H9 (cell line): ENCODE results near the gene ZMYM2. TPM values are rescaled to one million over a fixed set of nuclear protein-coding genes. Genes with fewer than 3 reads are reported as not detected.
A peak's percentile ranks its signal among the peaks of the same experiment; 100 is the strongest.

Experiments
- DNase-seq: peaks from one replicate; pipeline ENCODE4 v3.0.0-alpha.2; 2017
- H2AFZ ChIP-seq: one replicate; pipeline ENCODE4 v1.6.1; 2013; ENCODE audit warnings: mild to moderate bottlenecking, low read length, control low read depth, moderate library complexity
- H2AK5ac ChIP-seq: 2 replicates; pipeline ENCODE4 v1.6.1; 2013; ENCODE audit warnings: low read length, control low read depth, mixed read lengths; ENCODE audit not compliant: insufficient read length
- H2BK120ac ChIP-seq: one replicate; pipeline ENCODE4 v1.6.1; 2013; ENCODE audit warnings: low read depth, mild to moderate bottlenecking, low read length, control low read depth, inconsistent platforms; ENCODE audit not compliant: poor library complexity, severe bottlenecking
- H2BK12ac ChIP-seq: 2 replicates; pipeline ENCODE4 v1.6.1; 2013; ENCODE audit warnings: low read length, control low read depth, mixed read lengths, low read depth; ENCODE audit not compliant: insufficient read length
- H2BK15ac ChIP-seq: 2 replicates; pipeline ENCODE4 v1.6.1; 2013; ENCODE audit warnings: low read depth, low read length, control low read depth
- H2BK20ac ChIP-seq: one replicate; pipeline ENCODE4 v1.6.1; 2013; ENCODE audit warnings: low read depth, mild to moderate bottlenecking, low read length, control low read depth, inconsistent platforms; ENCODE audit not compliant: poor library complexity, severe bottlenecking
- H2BK5ac ChIP-seq: 2 replicates; pipeline ENCODE4 v1.6.1; 2013; ENCODE audit warnings: low read length, control low read depth, mixed read lengths; ENCODE audit not compliant: insufficient read length
- H3K14ac ChIP-seq: 2 replicates; pipeline ENCODE4 v1.6.1; 2013; ENCODE audit warnings: low read length, control low read depth; ENCODE audit not compliant: insufficient read depth
- H3K18ac ChIP-seq: 2 replicates; pipeline ENCODE4 v1.6.1; 2013; ENCODE audit warnings: low read depth, mild to moderate bottlenecking, mixed read lengths, low read length, control low read depth; ENCODE audit not compliant: insufficient read length
- H3K23ac ChIP-seq: 2 replicates; pipeline ENCODE4 v1.6.1; 2013; ENCODE audit warnings: low read length, control low read depth, mixed read lengths, low read depth; ENCODE audit not compliant: insufficient read length
- H3K23me2 ChIP-seq: 2 replicates; pipeline ENCODE4 v1.6.1; 2013; ENCODE audit warnings: low read depth, mild to moderate bottlenecking, mixed read lengths, low read length, control low read depth; ENCODE audit not compliant: insufficient read length, poor library complexity, severe bottlenecking
- H3K27ac ChIP-seq: 2 replicates; pipeline ENCODE4 v1.5.1; 2013; ENCODE audit warnings: low read length, control low read depth, mixed read lengths, low read depth; ENCODE audit not compliant: insufficient read length
- H3K27me3 ChIP-seq: 2 replicates; pipeline ENCODE4 v1.6.1; 2013; ENCODE audit warnings: low read length, control low read depth, inconsistent platforms; ENCODE audit not compliant: insufficient read depth
- H3K4ac ChIP-seq: 2 replicates; pipeline ENCODE4 v1.6.1; 2013; ENCODE audit warnings: low read depth, mild to moderate bottlenecking, control low read depth, inconsistent platforms, low read length, moderate library complexity
- H3K4me1 ChIP-seq: 2 replicates; pipeline ENCODE4 v1.6.1; 2013; ENCODE audit warnings: low read length, control low read depth, inconsistent platforms; ENCODE audit not compliant: insufficient read depth
- H3K4me2 ChIP-seq: 2 replicates; pipeline ENCODE4 v1.6.1; 2013; ENCODE audit warnings: low read length, control low read depth, mixed read lengths; ENCODE audit not compliant: insufficient read length, insufficient read depth
- H3K56ac ChIP-seq: 2 replicates; pipeline ENCODE4 v1.6.1; 2013; ENCODE audit warnings: low read depth, mild to moderate bottlenecking, mixed read lengths, low read length, control low read depth; ENCODE audit not compliant: insufficient read length
- H3K79me1 ChIP-seq: 2 replicates; pipeline ENCODE4 v1.6.1; 2013; ENCODE audit warnings: low read depth, mild to moderate bottlenecking, moderate library complexity, low read length, control low read depth, inconsistent platforms; ENCODE audit not compliant: insufficient read depth, poor library complexity, severe bottlenecking
- H3K79me2 ChIP-seq: 2 replicates; pipeline ENCODE4 v1.6.1; 2013; ENCODE audit warnings: low read length, control low read depth, inconsistent platforms; ENCODE audit not compliant: insufficient read depth
- H3K9ac ChIP-seq: 2 replicates; pipeline ENCODE4 v1.6.1; 2013; ENCODE audit warnings: low read length, control low read depth, mixed read lengths; ENCODE audit not compliant: insufficient read length; ENCODE audit errors: extremely low read depth
- H3K9me3 ChIP-seq: one replicate; pipeline ENCODE4 v1.6.1; 2013; ENCODE audit warnings: low read depth, low read length, inconsistent platforms; ENCODE audit not compliant: control insufficient read depth
- H3T11ph ChIP-seq: one replicate; pipeline ENCODE4 v1.6.1; 2013; ENCODE audit warnings: mild to moderate bottlenecking, low read length, control low read depth, inconsistent platforms
- H4K20me1 ChIP-seq: one replicate; pipeline ENCODE4 v1.6.1; 2013; ENCODE audit not compliant: control insufficient read depth, insufficient read length, insufficient read depth
- H4K5ac ChIP-seq: 2 replicates; pipeline ENCODE4 v1.6.1; 2013; ENCODE audit warnings: low read depth, mild to moderate bottlenecking, mixed read lengths, low read length, control low read depth; ENCODE audit not compliant: insufficient read length
- H4K8ac ChIP-seq: replicated peaks from 2 replicates; pipeline ENCODE4 v1.6.1; 2013; ENCODE audit warnings: low read length, control low read depth, mixed read lengths, low read depth; ENCODE audit not compliant: insufficient read length
- H4K91ac ChIP-seq: 2 replicates; pipeline ENCODE4 v1.6.1; 2013; ENCODE audit warnings: low read depth, mild to moderate bottlenecking, moderate library complexity, mixed read lengths, low read length, control low read depth; ENCODE audit not compliant: insufficient read length
- H3K27ac Mint-ChIP-seq, 3 experiments: 2 replicates in 2 of 3; 3 replicates in 1 of 3; pipeline ENCODE4 v1.8.0; 2020 to 2021; ENCODE audit warnings: mixed read lengths in 3 of 3, mild to moderate bottlenecking in 1 of 3, moderate library complexity in 1 of 3
- H3K27me3 Mint-ChIP-seq: 2 replicates; pipeline ENCODE4 v1.8.0; 2021; ENCODE audit warnings: low read depth, mild to moderate bottlenecking, moderate library complexity, mixed read lengths
- H3K36me3 Mint-ChIP-seq, 3 experiments: 2 replicates in 2 of 3; 3 replicates in 1 of 3; pipeline ENCODE4 v1.8.0; 2020 to 2021; ENCODE audit warnings: low read depth in 3 of 3, mixed read lengths in 3 of 3; ENCODE audit not compliant: insufficient read depth in 1 of 3
- H3K4me1 Mint-ChIP-seq, 2 experiments: 2 replicates each; pipeline ENCODE4 v1.8.0; 2020; ENCODE audit warnings: mixed read lengths in 2 of 2
- H3K4me3 Mint-ChIP-seq, 2 experiments: 2 replicates in 1 of 2; 3 replicates in 1 of 2; pipeline ENCODE4 v1.8.0; 2020 to 2021; ENCODE audit warnings: mild to moderate bottlenecking in 2 of 2, mixed read lengths in 2 of 2, moderate library complexity in 1 of 2
- H3K9me3 Mint-ChIP-seq, 2 experiments: 2 replicates in 1 of 2; 3 replicates in 1 of 2; pipeline ENCODE4 v1.8.0; 2020; ENCODE audit warnings: mild to moderate bottlenecking in 2 of 2, mixed read lengths in 2 of 2, moderate library complexity in 1 of 2
- CTCF ChIP-seq: fragments of 200-600 bp; sonication (generic); conservative IDR thresholded peaks from 3 replicates; pipeline ENCODE4 v1.8.0; 2021; ENCODE audit warnings: antibody characterized with exemption, mild to moderate bottlenecking
- WGBS: extraction: QIAGEN DNeasy Blood & Tissue Kit; methylation state at CpG from one replicate; pipeline ENCODE4 v1.1.7; 2013; ENCODE audit warnings: missing lambda C conversion rate, low lambda C conversion rate, mixed read lengths; ENCODE audit not compliant: insufficient read length; ENCODE audit errors: extremely low coverage; 5-methylcytosine and 5-hydroxymethylcytosine counted together
- total RNA-seq: library from RNA; stranded (reverse); gene quantifications from 2 replicates; pipeline ENCODE4 v1.2.1, GENCODE V29; 2021

Gene ZMYM2
- total RNA-seq, 1 experiment from 2014 or later, result 173 TPM

GRCh38 chr13:20051366-20051765 lies 92.8 kb downstream of the ZMYM2 start:
- DNase-seq, result no peak
- Histone ChIP-seq H3K4me1 (peaks cover 7% of the 10 kb centered on the region), H4K5ac (no peak overlapping the region), H2BK20ac (no peak overlapping the region), H3K18ac (no peak overlapping the region), H3K23ac (no peak overlapping the region), H3K9me3 (no peaks in the 10 kb centered on the region), H3K23me2 (no peaks in the 10 kb centered on the region), H3K56ac (no peak overlapping the region), H3K9ac (no peak overlapping the region), H2AFZ (no peak overlapping the region), H3K79me1 (no peaks in the 10 kb centered on the region), H3K27ac (no peak overlapping the region), H4K20me1 (no peaks in the 10 kb centered on the region), H2BK12ac (no peak overlapping the region), H2BK15ac (no peak overlapping the region), H3K27me3 (no peaks in the 10 kb centered on the region), H2AK5ac (no peak overlapping the region), H3K4me2 (no peak overlapping the region), H2BK120ac (no peak overlapping the region), H3K4ac (no peak overlapping the region), H2BK5ac (no peak overlapping the region), H3T11ph (no peak overlapping the region), H3K14ac (no peak overlapping the region), H3K79me2 (no peaks in the 10 kb centered on the region), H4K91ac (no peak overlapping the region), H4K8ac (no peak overlapping the region)
- WGBS, result no CpG with 5 or more reads among the region's 6 CpGs
- H3K9me3 Mint-ChIP-seq, result no peaks in the 10 kb centered on the region
- H3K36me3 Mint-ChIP-seq, result peaks cover 12 to 52% (median 44%) of the 10 kb centered on the region in 3 experiments
- H3K4me3 Mint-ChIP-seq, result no peak overlapping the region
- no peaks in the 10 kb centered on the region for H3K27me3 Mint-ChIP-seq
- TF ChIP-seq CTCF, result no peak
- peak overlapping the region in 2 of 3 experiments; percentile 41 to 74; a peak in 5 of 7 replicates for H3K27ac Mint-ChIP-seq
- peaks cover 55 to 58% of the 10 kb centered on the region in 2 experiments for H3K4me1 Mint-ChIP-seq
